HepG2 (cell line): ENCODE data around the gene DNAJB2. TPM values are rescaled to one million over a fixed set of nuclear protein-coding genes. Genes with fewer than 3 reads are reported as not detected.

ENCODE experiments used
- CENPX ChIP-seq: sonication (generic); formaldehyde crosslinking; IDR thresholded peaks from 2 replicates; pipeline ENCODE4 v1.9.0; 2021; ENCODE audit warnings: mild to moderate bottlenecking, missing genetic modification reagents, moderate library complexity
- DDIT3 ChIP-seq: sonication (generic); formaldehyde crosslinking; IDR thresholded peaks from 2 replicates; pipeline ENCODE4 v1.4.0; 2020; ENCODE audit warnings: mild to moderate bottlenecking, missing genetic modification reagents
- ELF3 ChIP-seq: IDR thresholded peaks from 2 replicates; pipeline ENCODE4 v1.6.1; 2016; ENCODE audit warnings: missing genetic modification reagents, missing compliant biosample characterization
- FOXM1 ChIP-seq: sonication (generic); formaldehyde crosslinking; IDR thresholded peaks from 2 replicates; pipeline ENCODE4 v1.5.0; 2020; ENCODE audit warnings: missing genetic modification reagents
- PHF21A ChIP-seq: sonication (generic); formaldehyde crosslinking; IDR thresholded peaks from 2 replicates; pipeline ENCODE4 v1.5.0; 2020; ENCODE audit warnings: mild to moderate bottlenecking, missing genetic modification reagents
- POGZ ChIP-seq: sonication (generic); formaldehyde crosslinking; IDR thresholded peaks from 2 replicates; pipeline ENCODE4 v1.4.0; 2020; ENCODE audit warnings: mild to moderate bottlenecking, missing genetic modification reagents
- REXO4 ChIP-seq: sonication (generic); formaldehyde crosslinking; IDR thresholded peaks from 2 replicates; pipeline ENCODE4 v1.8.0; 2022; ENCODE audit warnings: missing genetic modification reagents, mild to moderate bottlenecking, borderline replicate concordance
- SNAI1 ChIP-seq: sonication (generic); formaldehyde crosslinking; IDR thresholded peaks from 2 replicates; pipeline ENCODE4 v1.5.0; 2020; ENCODE audit warnings: mild to moderate bottlenecking, missing genetic modification reagents, borderline replicate concordance
- XBP1 ChIP-seq: sonication (generic); formaldehyde crosslinking; IDR thresholded peaks from 2 replicates; pipeline ENCODE4 v1.5.0; 2020; ENCODE audit warnings: missing genetic modification reagents
- ZHX2 ChIP-seq, 2 experiments: sonication (generic) in 1 of 2; formaldehyde crosslinking in 1 of 2; IDR thresholded peaks; 2 replicates each; pipeline versions ENCODE4 v1.6.1 to v1.9.0; 2014 to 2022; ENCODE audit warnings: antibody characterized with exemption in 1 of 2, borderline replicate concordance in 1 of 2, inconsistent platforms in 1 of 2, low read depth in 1 of 2, missing genetic modification reagents in 1 of 2
- ZNF451 ChIP-seq: sonication (generic); formaldehyde crosslinking; IDR thresholded peaks from 2 replicates; pipeline ENCODE4 v1.5.0; 2020; ENCODE audit warnings: mild to moderate bottlenecking, missing genetic modification reagents
- ZNF503 ChIP-seq: sonication (generic); formaldehyde crosslinking; IDR thresholded peaks from 2 replicates; pipeline ENCODE4 v1.4.0; 2020; ENCODE audit warnings: missing genetic modification reagents
- ZNF777 ChIP-seq: sonication (generic); formaldehyde crosslinking; IDR thresholded peaks from 2 replicates; pipeline ENCODE4 v1.4.0; 2020; ENCODE audit warnings: missing genetic modification reagents
- ZNF788 ChIP-seq: sonication (generic); formaldehyde crosslinking; IDR thresholded peaks from 2 replicates; pipeline ENCODE4 v1.5.0; 2020; ENCODE audit warnings: mild to moderate bottlenecking, missing genetic modification reagents, borderline replicate concordance
- polyA plus RNA-seq, 8 experiments: library from polyadenylated mRNA; depleted of rRNA in 3 of 8; stranded (reverse) in 7 of 8; unstranded in 1 of 8; fragments of >200 nt; fragmentation: Illumina TruSeq in 4 of 8; extraction: Trizol in 4 of 8; gene quantifications; 2 replicates each; pipeline versions ENCODE4 v1.2.1 to v1.2.3, GENCODE V29; 2011 to 2016; ENCODE audit warnings: low read depth in 4 of 8, missing spikeins in 1 of 8, mixed read lengths in 1 of 8; ENCODE audit not compliant: insufficient read depth in 1 of 8
- total RNA-seq, 5 experiments: library from RNA; depleted of rRNA; stranded (reverse); fragments of >200 nt; fragmentation: Illumina TruSeq; extraction: Trizol; gene quantifications; 2 replicates each; pipeline ENCODE4 v1.2.3, GENCODE V29; 2016; ENCODE audit warnings: low read depth in 1 of 5
- TF ChIP-seq, protein P1 (sequence below): sonication (generic); formaldehyde crosslinking; IDR thresholded peaks from 2 replicates; pipeline ENCODE4 v1.8.0; 2023; ENCODE audit warnings: mild to moderate bottlenecking, missing genetic modification reagents
- TF ChIP-seq, protein P2 (sequence below): sonication (generic); formaldehyde crosslinking; IDR thresholded peaks from 2 replicates; pipeline ENCODE4 v1.8.1; 2023; ENCODE audit warnings: mild to moderate bottlenecking, moderate library complexity, missing genetic modification reagents

DNAJB2 gene
- total and polyA plus RNA-seq, 2 of the 13 experiments (the other 11 are each of a cell fraction or from before 2014, with no cell fraction given) = 21.3 to 31.1 TPM

GRCh38 chr2:219253753-219254589, 25.2 kb upstream of the DNAJB2 start, which contains the start of gene TUBA4A (continued):
- TF ChIP-seq, protein P1, sequence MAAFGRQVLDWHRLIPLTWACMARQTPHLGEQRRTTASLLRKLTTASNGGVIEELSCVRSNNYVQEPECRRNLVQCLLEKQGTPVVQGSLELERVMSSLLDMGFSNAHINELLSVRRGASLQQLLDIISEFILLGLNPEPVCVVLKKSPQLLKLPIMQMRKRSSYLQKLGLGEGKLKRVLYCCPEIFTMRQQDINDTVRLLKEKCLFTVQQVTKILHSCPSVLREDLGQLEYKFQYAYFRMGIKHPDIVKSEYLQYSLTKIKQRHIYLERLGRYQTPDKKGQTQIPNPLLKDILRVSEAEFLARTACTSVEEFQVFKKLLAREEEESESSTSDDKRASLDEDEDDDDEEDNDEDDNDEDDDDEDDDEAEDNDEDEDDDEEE = no peak
- TF ChIP-seq ZNF777 (CRISPR knock-in tag) (peak; percentile 54; the same call in 1 of the 2 replicates), ZHX2 (IDR thresholded peaks at IDR 0.05; ENCODE audit: low read depth) (0 out of 2 replicates have a peak, but pooled peaks have one; percentile 3), ZHX2 (CRISPR knock-in tag; IDR thresholded peaks at IDR 0.05; ENCODE audit: borderline replicate concordance) (no peak), DDIT3 (CRISPR knock-in tag) (no peak), ELF3 (no peak; the same call in 1 of the 2 replicates), SNAI1 (no peak), REXO4 (no peak), CENPX (no peak), ZNF503 (CRISPR knock-in tag) (peak; percentile 70; the same call in 1 of the 2 replicates), ZNF451 (CRISPR knock-in tag) (no peak), ZNF788 (CRISPR knock-in tag) (no peak), POGZ (CRISPR knock-in tag) (0 out of 2 replicates have a peak, but pooled peaks have one; percentile 10), XBP1 (CRISPR knock-in tag) (no peak), PHF21A (CRISPR knock-in tag) (no peak), FOXM1 (CRISPR knock-in tag) (no peak)
- TF ChIP-seq, protein P2, sequence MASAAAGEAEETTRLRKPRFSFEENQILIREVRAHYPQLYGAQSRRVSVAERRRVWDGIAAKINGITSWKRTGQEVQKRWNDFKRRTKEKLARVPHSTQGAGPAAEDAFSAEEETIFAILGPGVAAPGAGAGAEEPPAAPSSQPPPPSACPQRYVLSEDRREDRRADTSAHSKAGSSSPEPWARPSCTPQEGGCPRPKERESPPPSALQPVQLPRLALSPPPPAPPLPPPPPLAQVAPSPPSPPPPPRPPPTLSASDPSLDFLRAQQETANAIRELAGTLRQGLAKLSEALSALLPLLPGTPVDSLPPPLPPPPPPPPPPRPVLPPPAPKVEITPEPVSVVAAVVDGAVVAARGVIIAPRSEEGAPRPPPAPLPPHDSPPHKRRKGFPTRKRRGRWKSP (CRISPR knock-in tag) = no peak
